Mesodermal cell (in vitro differentiated cells): ENCODE data around the gene NOL8. TPM values are rescaled to one million over a fixed set of nuclear protein-coding genes. Genes with fewer than 3 reads are reported as not detected.

Source experiments
- H3K27ac ChIP-seq: 2 replicates; pipeline ENCODE4 v1.7.0; 2013; ENCODE audit warnings: mild to moderate bottlenecking, low read depth, low read length, moderate library complexity; ENCODE audit not compliant: severe bottlenecking
- H3K36me3 ChIP-seq: 2 replicates; pipeline ENCODE4 v1.7.1; 2013; ENCODE audit warnings: mild to moderate bottlenecking, low read length, moderate library complexity; ENCODE audit not compliant: control insufficient read depth, insufficient read depth
- H3K4me1 ChIP-seq: one replicate; pipeline ENCODE4 v1.7.1; 2013; ENCODE audit warnings: mild to moderate bottlenecking, low read length; ENCODE audit not compliant: insufficient read depth, control insufficient read depth, poor library complexity, severe bottlenecking
- H3K4me3 ChIP-seq: 2 replicates; pipeline ENCODE4 v1.7.0; 2013; ENCODE audit warnings: low read length, control low read depth, mild to moderate bottlenecking; ENCODE audit not compliant: insufficient read depth, poor library complexity, severe bottlenecking; ENCODE audit errors: extremely low read depth
- H3K9me3 ChIP-seq: 2 replicates; pipeline ENCODE4 v1.7.1; 2013; ENCODE audit warnings: mild to moderate bottlenecking, low read length, moderate library complexity; ENCODE audit not compliant: control insufficient read depth
- WGBS, 2 experiments: methylation state at CpG; one replicate each; pipeline ENCODE4 v1.1.5; 2013; ENCODE audit warnings: missing lambda C conversion rate in 2 of 2; ENCODE audit not compliant: insufficient coverage in 2 of 2; 5-methylcytosine and 5-hydroxymethylcytosine counted together
- polyA plus RNA-seq, 2 experiments: library from polyadenylated mRNA; stranded (reverse); fragments of 50-300 nt; gene quantifications; one replicate each; pipeline ENCODE4 v1.2.3, GENCODE V29; 2013

The NOL8 gene
- polyA plus RNA-seq (2013, experiment 1 of 2), result 18.8 TPM
- 23.0 TPM for polyA plus RNA-seq (2013, experiment 2 of 2)

- Histone ChIP-seq H3K27ac (peak within 1 kb of the TSS; percentile 99), H3K4me1 (peaks cover 9% of the 10 kb centered on the region), H3K4me3 (peak within 1 kb of the TSS; percentile 83), H3K9me3 (no peaks in the 10 kb centered on the region), H3K36me3 (peaks cover 22% of the 10 kb centered on the region)
- 1% methylated on average over 38 to 47 of the region's 55 CpGs for WGBS, 2 experiments
Observed at GRCh38 chr9:92325269-92325990, at the start of gene NOL8, which contains the start of gene CENPP. TSS of gene NOL8 (minus strand) at chr9:92325350. CDS start at chr9:92324161, 1,189 bp downstream. TSS of gene CENPP (plus strand) at chr9:92325953.

GRCh38 chr9:92373167-92373566 is 48.0 kb upstream of the NOL8 start:
- Histone ChIP-seq H3K4me3 (no peak overlapping the region), H3K4me1 (peaks cover 10% of the 10 kb centered on the region), H3K9me3 (peaks cover 6% of the 10 kb centered on the region), H3K27ac (no peak overlapping the region), H3K36me3 (no peaks in the 10 kb centered on the region)
- 75 to 78% methylated on average over 1 of the region's 2 CpGs for WGBS, 2 experiments

DNA sequence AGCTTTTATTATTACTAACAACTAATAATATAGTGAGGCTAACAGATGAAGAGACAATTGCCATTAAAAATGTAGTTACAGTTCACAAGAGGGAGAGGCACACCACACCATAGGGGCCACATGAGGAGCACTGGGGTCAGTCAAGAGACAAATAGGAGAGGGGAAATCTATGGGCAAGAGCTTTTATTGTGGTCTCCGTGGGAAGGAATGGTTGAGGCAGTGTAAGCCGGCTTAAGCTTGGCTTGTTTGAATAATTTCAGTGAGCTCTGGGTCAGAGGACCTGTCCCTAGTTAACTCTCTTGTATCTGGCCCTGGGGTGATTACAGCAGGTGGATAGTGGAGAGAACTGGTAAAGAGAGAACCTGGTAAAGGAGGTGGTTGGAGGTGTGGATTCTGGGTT is 43.9 kb upstream of the NOL8 start:
- Histone ChIP-seq H3K4me1 (no peaks in the 10 kb centered on the region), H3K9me3 (peaks cover 4% of the 10 kb centered on the region), H3K4me3 (no peak overlapping the region), H3K27ac (no peak overlapping the region), H3K36me3 (no peaks in the 10 kb centered on the region)
- 22 to 25% methylated on average over 2 of the region's 2 CpGs for WGBS, 2 experiments

- H3K36me3 ChIP-seq, result no peaks in the 10 kb centered on the region
- no peak overlapping the region for H3K27ac ChIP-seq
- no peaks in the 10 kb centered on the region for H3K9me3 ChIP-seq
- no peak overlapping the region for H3K4me3 ChIP-seq
- WGBS, 2 experiments, result no CpG with 5 or more reads among the region's 3 CpGs
- H3K4me1 ChIP-seq, result no peaks in the 10 kb centered on the region
Observed at GRCh38 chr9:92360083-92360482, 34.9 kb upstream of the NOL8 start.

DNA sequence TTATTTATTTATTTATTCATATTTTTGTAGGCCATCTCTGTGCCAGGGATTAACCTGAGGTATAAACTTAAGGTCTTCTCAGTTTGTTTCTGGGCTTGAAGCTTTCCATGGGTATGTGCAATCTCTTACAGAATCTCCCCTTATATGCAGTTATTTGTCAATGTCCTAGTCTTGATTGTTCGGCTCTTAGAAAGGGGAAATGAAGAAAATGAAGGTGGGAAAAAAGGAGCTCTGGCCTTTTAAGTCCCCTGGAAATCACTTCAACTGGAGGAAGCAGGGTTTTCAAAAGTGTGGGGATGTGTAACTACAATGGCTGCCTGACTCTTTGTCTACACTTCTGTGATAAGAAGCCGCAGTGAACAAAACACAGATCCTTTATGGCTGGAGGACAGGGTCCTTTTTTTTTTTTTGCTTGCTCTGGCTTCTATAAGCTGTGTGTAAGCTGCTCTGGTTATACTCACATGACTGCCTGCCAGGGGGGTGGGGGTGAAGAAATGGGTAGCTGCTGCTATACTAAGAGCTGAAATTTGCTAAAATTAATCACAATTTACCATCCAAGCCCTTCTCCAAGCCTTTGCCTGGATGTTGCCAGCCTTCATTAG is 34.3 kb upstream of the NOL8 start:
- WGBS, 2 experiments, result 67% methylated on average over 1 of the region's 2 CpGs; no CpG with 5 or more reads in 1 of the 2 experiments
- Histone ChIP-seq H3K27ac (peak overlapping the region; percentile 88), H3K9me3 (peaks cover 2% of the 10 kb centered on the region), H3K4me1 (no peaks in the 10 kb centered on the region), H3K4me3 (no peak overlapping the region), H3K36me3 (no peaks in the 10 kb centered on the region)

DNA sequence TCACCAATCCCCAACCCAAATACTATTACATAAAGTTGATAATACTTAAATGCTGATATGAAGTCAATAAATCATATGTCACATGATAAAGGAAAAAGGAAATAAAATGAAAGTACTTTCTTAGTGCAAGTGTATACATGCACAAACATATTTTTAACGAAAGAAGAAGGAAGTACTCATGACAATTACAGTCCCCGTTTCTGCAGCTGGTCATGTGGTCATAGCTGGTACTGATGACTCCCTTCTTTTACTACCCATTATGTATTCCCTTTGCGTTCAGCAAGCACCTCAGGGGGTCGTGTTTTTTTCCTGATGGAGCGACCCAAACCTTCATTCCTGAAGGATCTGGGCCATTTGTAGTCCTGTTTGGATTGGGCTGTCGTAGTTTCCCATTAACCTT is 27.9 kb upstream of the NOL8 start:
- H3K4me1 ChIP-seq, result no peaks in the 10 kb centered on the region
- H3K9me3 ChIP-seq, result peaks cover 15% of the 10 kb centered on the region
- H3K36me3 ChIP-seq, result peaks cover 11% of the 10 kb centered on the region
- H3K4me3 ChIP-seq, result no peak overlapping the region
- 80 to 89% methylated on average over 1 to 3 of the region's 6 CpGs for WGBS, 2 experiments
- H3K27ac ChIP-seq, result no peak overlapping the region

GRCh38 chr9:92350740-92351133 is 25.6 kb upstream of the NOL8 start:
- no peaks in the 10 kb centered on the region for H3K4me1 ChIP-seq
- H3K27ac ChIP-seq, result no peak overlapping the region
- H3K4me3 ChIP-seq, result no peak overlapping the region
- peaks cover 15% of the 10 kb centered on the region for H3K9me3 ChIP-seq
- peaks cover 14% of the 10 kb centered on the region for H3K36me3 ChIP-seq

DNA sequence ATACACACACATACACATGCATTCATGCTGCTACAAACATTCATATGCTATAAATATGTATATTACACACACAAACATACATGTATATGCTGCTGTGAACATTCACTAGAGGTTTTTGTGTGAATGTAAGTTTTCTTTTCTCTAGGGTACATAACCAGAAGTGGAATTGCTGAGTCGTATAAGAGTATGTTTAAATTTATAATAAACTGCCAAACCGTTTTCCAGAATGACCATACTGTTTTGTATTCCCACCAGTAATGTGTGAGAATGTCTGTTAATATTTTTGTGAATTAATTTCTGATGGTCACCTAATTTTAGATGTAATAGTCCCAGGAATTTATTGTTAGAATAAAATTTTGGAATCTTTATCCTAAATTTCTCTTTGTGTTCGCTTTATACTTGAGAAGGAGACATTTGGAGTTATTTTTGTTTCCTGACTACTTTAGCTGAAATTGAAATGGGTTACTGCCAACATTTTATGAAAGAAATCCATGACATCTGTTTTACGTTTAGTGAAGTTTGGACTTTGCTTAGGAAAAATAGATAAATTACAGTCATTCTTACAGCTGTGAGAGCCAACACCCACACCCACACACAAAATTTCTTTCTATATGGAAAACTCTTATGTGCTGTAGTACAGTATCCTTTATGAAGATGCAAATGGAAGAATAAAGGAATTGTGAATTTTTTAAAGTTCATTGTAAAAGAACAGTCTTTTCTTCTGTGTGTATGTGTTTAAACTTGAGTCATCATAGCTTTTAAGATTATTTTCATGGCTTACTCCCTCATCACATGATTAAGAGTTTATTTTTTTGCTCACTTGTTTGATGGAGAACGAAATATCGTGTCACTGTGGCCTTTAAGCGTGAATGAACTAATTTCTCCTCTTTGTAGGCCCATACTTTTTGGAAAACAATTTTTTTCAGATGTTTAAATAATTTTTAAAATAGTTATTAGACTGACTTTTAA is 24.9 kb upstream of the NOL8 start:
- peaks cover 14% of the 10 kb centered on the region for H3K36me3 ChIP-seq
- peaks cover 15% of the 10 kb centered on the region for H3K9me3 ChIP-seq
- WGBS, 2 experiments, result no CpG with 5 or more reads among the region's 7 CpGs
- H3K27ac ChIP-seq, result no peak overlapping the region
- no peaks in the 10 kb centered on the region for H3K4me1 ChIP-seq
- H3K4me3 ChIP-seq, result no peak overlapping the region

DNA sequence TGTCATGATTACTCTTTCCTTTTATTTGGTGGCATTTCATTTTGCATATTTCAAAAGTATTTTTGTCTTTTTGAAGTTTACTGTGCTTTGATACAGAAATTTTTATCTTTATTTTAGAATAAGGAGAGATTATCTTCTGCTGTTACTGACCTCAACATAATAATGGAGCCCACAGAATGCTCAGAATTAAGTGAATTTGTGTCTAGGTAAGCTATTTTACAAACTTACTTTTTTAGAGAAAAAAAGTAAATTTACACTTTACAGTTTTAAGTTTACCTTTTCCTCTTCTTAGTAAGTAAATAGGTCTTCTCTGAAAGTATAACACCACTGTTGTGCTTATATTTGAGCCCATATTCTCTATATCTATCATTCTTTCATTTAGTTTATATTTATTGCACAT is 20.4 kb upstream of the NOL8 start:
- Histone ChIP-seq H3K4me3 (no peak overlapping the region), H3K4me1 (no peaks in the 10 kb centered on the region), H3K36me3 (peaks cover 5% of the 10 kb centered on the region), H3K9me3 (no peaks in the 10 kb centered on the region), H3K27ac (no peak overlapping the region)

DNA sequence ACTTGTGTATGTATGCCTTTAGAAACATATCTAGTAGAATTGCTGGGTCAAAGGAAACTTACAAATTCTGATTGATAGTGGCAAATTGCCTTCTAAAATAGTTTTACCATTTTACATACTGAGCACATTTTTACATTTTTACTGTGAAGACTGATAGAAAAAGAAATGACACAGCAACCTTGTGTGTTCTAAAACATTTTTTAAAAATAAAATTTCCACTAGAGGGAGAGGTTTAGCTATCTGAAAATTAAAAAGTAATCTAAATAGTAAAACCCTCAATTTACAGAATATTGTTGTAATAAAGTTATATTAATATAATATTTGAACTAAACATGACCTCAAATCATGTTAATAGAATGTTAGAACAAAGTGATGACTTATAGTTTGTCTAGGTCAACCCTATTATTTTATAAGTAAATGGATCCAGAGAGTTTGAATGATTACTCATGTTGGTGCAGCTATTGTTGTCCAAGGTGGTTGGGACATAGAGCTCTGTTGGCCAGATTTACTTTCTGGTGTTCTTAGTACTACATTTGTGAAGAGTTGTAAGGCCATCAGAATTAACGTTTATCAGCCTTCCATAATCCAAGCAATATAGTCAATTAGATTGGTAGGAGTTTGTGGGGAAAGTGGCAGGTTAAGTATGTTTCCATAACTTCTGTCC is 17.8 kb upstream of the NOL8 start:
- Histone ChIP-seq H3K36me3 (peaks cover 26% of the 10 kb centered on the region), H3K4me3 (no peak overlapping the region), H3K27ac (no peak overlapping the region), H3K4me1 (no peaks in the 10 kb centered on the region), H3K9me3 (no peaks in the 10 kb centered on the region)
- WGBS, 2 experiments, result no CpG with 5 or more reads among the region's 1 CpG
